IMR-90 (cell line): Measurements from ENCODE around the gene PFKFB2. TPM values are rescaled to one million over a fixed set of nuclear protein-coding genes. Genes with fewer than 3 reads are reported as not detected.
A peak's percentile ranks its signal among the peaks of the same experiment; 100 is the strongest.

Experiments
- ATAC-seq: fragments of 200-7000 bp; cut with Tn5 transposase; 2 replicates; pipeline ENCODE4 v1.9.1; 2020; ENCODE audit warnings: low read depth, mild to moderate bottlenecking, moderate library complexity
- BruUV-seq: library from RNA; stranded (reverse); fragments of 400-500 nt; replicated peaks from 2 replicates; lab custom pipeline; 2021; lab: Mats Ljungman, UMichigan
- CTCF ChIA-PET: fragments of 300-600 bp; formaldehyde crosslinking; extraction: SDS; loops from one replicate; lab custom pipeline; 2021; ENCODE audit warnings: antibody characterized with exemption; lab: Yijun Ruan, JAX
- POLR2A ChIA-PET: fragments of 300-600 bp; sonication (Branson Sonifier 250); formaldehyde crosslinking; loops from one replicate; lab custom pipeline; 2022; ENCODE audit warnings: antibody characterized with exemption; ENCODE audit not compliant: unreplicated experiment; lab: Charles Lee
- DNase-seq: peaks from one replicate; pipeline ENCODE4 v3.0.0; 2013
- H2AFZ ChIP-seq: replicated peaks from 2 replicates; pipeline ENCODE3; 2013; ENCODE audit warnings: low read length, mild to moderate bottlenecking; ENCODE audit not compliant: poor library complexity
- H2AK5ac ChIP-seq: 2 replicates; pipeline ENCODE4 v1.6.1; 2013; ENCODE audit warnings: low read depth, low read length, inconsistent platforms
- H2AK9ac ChIP-seq: replicated peaks from 2 replicates; pipeline ENCODE3; 2013; ENCODE audit warnings: mild to moderate bottlenecking, low read depth, low read length, moderate library complexity; ENCODE audit not compliant: poor library complexity
- H2BK120ac ChIP-seq: 2 replicates; pipeline ENCODE4 v1.6.1; 2013; ENCODE audit warnings: low read depth, low read length, inconsistent platforms
- H2BK15ac ChIP-seq: 3 replicates; pipeline ENCODE4 v1.6.1; 2013; ENCODE audit warnings: low read depth, low read length, inconsistent platforms
- H2BK20ac ChIP-seq: 2 replicates; pipeline ENCODE4 v1.6.1; 2013; ENCODE audit warnings: low read depth, mild to moderate bottlenecking, inconsistent platforms, low read length, moderate library complexity
- H2BK5ac ChIP-seq: 2 replicates; pipeline ENCODE4 v1.6.1; 2013; ENCODE audit warnings: mild to moderate bottlenecking, low read depth, low read length, inconsistent platforms; ENCODE audit not compliant: poor library complexity, severe bottlenecking
- H3K14ac ChIP-seq: replicated peaks from 2 replicates; pipeline ENCODE4 v1.6.1; 2013; ENCODE audit warnings: low read depth, low read length, inconsistent platforms
- H3K18ac ChIP-seq: 2 replicates; pipeline ENCODE4 v1.6.1; 2013; ENCODE audit warnings: low read depth, low read length, control low read depth
- H3K23ac ChIP-seq: 2 replicates; pipeline ENCODE4 v1.6.1; 2013; ENCODE audit warnings: low read depth, low read length, inconsistent platforms
- H3K27ac ChIP-seq: 2 replicates; pipeline ENCODE4 v1.5.1; 2013; ENCODE audit warnings: mild to moderate bottlenecking, control low read depth, low read length; ENCODE audit not compliant: insufficient read depth
- H3K27me3 ChIP-seq: 2 replicates; pipeline ENCODE4 v1.6.1; 2013; ENCODE audit warnings: low read length; ENCODE audit not compliant: control insufficient read depth, insufficient read depth
- H3K36me3 ChIP-seq: 2 replicates; pipeline ENCODE4 v1.6.1; 2013; ENCODE audit warnings: low read length, mixed read lengths; ENCODE audit not compliant: control insufficient read depth, insufficient read depth
- H3K4ac ChIP-seq: 2 replicates; pipeline ENCODE4 v1.6.1; 2013; ENCODE audit warnings: low read depth, low read length, inconsistent platforms
- H3K4me1 ChIP-seq: 2 replicates; pipeline ENCODE4 v1.6.1; 2013; ENCODE audit warnings: low read length, mixed read lengths; ENCODE audit not compliant: control insufficient read depth, insufficient read depth
- H3K4me2 ChIP-seq: 2 replicates; pipeline ENCODE4 v1.6.1; 2013; ENCODE audit warnings: low read depth, mild to moderate bottlenecking, control low read depth, low read length, moderate library complexity
- H3K4me3 ChIP-seq: 2 replicates; pipeline ENCODE4 v1.5.1; 2013; ENCODE audit warnings: low read depth, mild to moderate bottlenecking, control low read depth, low read length, moderate library complexity; ENCODE audit not compliant: insufficient read depth
- H3K56ac ChIP-seq: 2 replicates; pipeline ENCODE4 v1.6.1; 2013; ENCODE audit warnings: low read length, inconsistent platforms; ENCODE audit not compliant: insufficient read depth; ENCODE audit errors: extremely low read depth
- H3K79me1 ChIP-seq, 2 experiments: 2 replicates each; pipeline ENCODE4 v1.6.1; 2013; ENCODE audit warnings: low read length in 2 of 2, inconsistent platforms in 1 of 2, low read depth in 1 of 2
- H3K9ac ChIP-seq: 2 replicates; pipeline ENCODE4 v1.6.1; 2013; ENCODE audit warnings: low read depth, low read length, control low read depth
- H3K9me1 ChIP-seq: 2 replicates; pipeline ENCODE4 v1.6.1; 2013; ENCODE audit warnings: low read length, inconsistent platforms; ENCODE audit not compliant: insufficient read depth
- H3K9me3 ChIP-seq: 2 replicates; pipeline ENCODE4 v1.6.1; 2013; ENCODE audit warnings: low read length; ENCODE audit not compliant: control insufficient read depth, insufficient read depth
- H4K20me1 ChIP-seq: 2 replicates; pipeline ENCODE4 v1.6.1; 2013; ENCODE audit warnings: low read length, inconsistent platforms; ENCODE audit not compliant: insufficient read depth
- H4K5ac ChIP-seq: 2 replicates; pipeline ENCODE4 v1.6.1; 2013; ENCODE audit warnings: mild to moderate bottlenecking, low read depth, low read length, control low read depth
- H4K8ac ChIP-seq, 2 experiments: 2 replicates each; pipeline ENCODE4 v1.6.1; 2013; ENCODE audit warnings: low read depth in 2 of 2, low read length in 2 of 2, control low read depth in 1 of 2, inconsistent platforms in 1 of 2
- H4K91ac ChIP-seq: 2 replicates; pipeline ENCODE4 v1.6.1; 2013; ENCODE audit warnings: low read depth, low read length, inconsistent platforms; ENCODE audit not compliant: insufficient read depth
- CHD1 ChIP-seq: IDR thresholded peaks from 2 replicates; pipeline ENCODE4 v1.6.1; 2012; ENCODE audit warnings: low read depth, low read length, improper control_type of control experiment
- MAFK ChIP-seq: IDR thresholded peaks from 2 replicates; pipeline ENCODE4 v1.6.1; 2012; ENCODE audit warnings: low read depth, low read length, improper control_type of control experiment
- MAZ ChIP-seq: IDR thresholded peaks from 2 replicates; pipeline ENCODE4 v1.6.1; 2012; ENCODE audit warnings: low read depth, mild to moderate bottlenecking, low read length, improper control_type of control experiment, moderate library complexity, borderline replicate concordance
- SMC3 ChIP-seq: fragments of 150-350 bp; IDR thresholded peaks from 2 replicates; pipeline ENCODE4 v1.6.1; 2016; ENCODE audit warnings: low read depth, mild to moderate bottlenecking, antibody characterized with exemption, low read length, moderate library complexity
- WGBS, 2 experiments: methylation state at CpG; one replicate each; pipeline versions ENCODE4 v1.1.5 to v1.1.7; 2013; ENCODE audit warnings: missing lambda C conversion rate in 2 of 2; ENCODE audit not compliant: insufficient read length in 1 of 2; ENCODE audit errors: extremely low coverage in 2 of 2; 5-methylcytosine and 5-hydroxymethylcytosine counted together
- dilution Hi-C: fragments of 300-500 bp; cut with HindIII; formaldehyde crosslinking; loops from one replicate; pipeline ENCODE4 v1.14.3; 2018; ENCODE audit warnings: low sequenced_read_pairs; ENCODE audit not compliant: unreplicated experiment
- in situ Hi-C: fragments of 300-500 bp; cut with MboI; formaldehyde crosslinking; loops from 3 replicates; pipeline ENCODE4 v1.14.3; 2019; ENCODE audit warnings: low sequenced_read_pairs, inconsistent platforms, mixed read lengths
- intact Hi-C: fragments of 100-400 bp; cut with micrococcal nuclease; formaldehyde crosslinking; loops from 2 replicates; pipeline ENCODE4 v1.10.0; 2022
- polyA plus RNA-seq, 3 experiments: library from polyadenylated mRNA; depleted of rRNA; stranded (reverse); fragments of >200 nt; gene quantifications; 2 replicates each; pipeline ENCODE4 v1.2.3, GENCODE V29; 2012; ENCODE audit warnings: low replicate concordance in 1 of 3
- total RNA-seq: library from RNA; depleted of rRNA; stranded (reverse); fragments of >200 nt; gene quantifications from 2 replicates; pipeline ENCODE4 v1.2.3, GENCODE V29; 2012

PFKFB2 gene
- total and polyA plus RNA-seq, 2 of the 4 experiments (the other 2 are of a cell fraction): 0.62 to 1.3 TPM

- Histone ChIP-seq H4K91ac (peak overlapping the region; percentile 30; the same call in 1 of the 2 replicates), H3K4me3 (no peak overlapping the region), H3K79me1 (no peaks in the 10 kb centered on the region), H4K5ac (no peak overlapping the region; the same call in 1 of the 2 replicates), H3K9ac (no peak overlapping the region), H2AK5ac (no peak overlapping the region), H2BK20ac (no peak overlapping the region), H2AFZ (peak overlapping the region; percentile 87), H3K9me1 (peaks cover 13% of the 10 kb centered on the region), H4K8ac (peak overlapping the region; percentile 36 to 72; a peak in 3 of 4 replicates), H3K4me2 (no peak overlapping the region), H2AK9ac (peak overlapping the region; percentile 47), H3K4ac (peak overlapping the region; percentile 36; the same call in 1 of the 2 replicates), H3K9me3 (no peaks in the 10 kb centered on the region), H2BK15ac (no peak overlapping the region), H3K36me3 (no peaks in the 10 kb centered on the region), H3K23ac (0 out of 2 replicates have a peak overlapping the region, but pooled peaks have one; percentile 11), H3K4me1 (peaks cover 6% of the 10 kb centered on the region), H2BK5ac (peak overlapping the region; percentile 52), H3K14ac (no peak overlapping the region; the same call in 1 of the 2 replicates), H2BK120ac (peak overlapping the region; percentile 55; the same call in 1 of the 2 replicates), H3K56ac (no peak overlapping the region), H3K27me3 (peaks cover 5% of the 10 kb centered on the region; the same call in 1 of the 2 replicates), H3K27ac (no peak overlapping the region), H4K20me1 (no peaks in the 10 kb centered on the region), H3K18ac (no peak overlapping the region)
- CTCF ChIA-PET: interaction anchor here (1.3 to 1.5 kb wide), 2 partner anchors 20 to 21 kb away, joined by 3 to 6 read pairs; no protein-coding TSS in a partner anchor
- POLR2A ChIA-PET: no interaction called here
- dilution Hi-C loops: no loop called here
- WGBS, 2 experiments: no CpG with 5 or more reads among the region's 5 CpGs
- in situ Hi-C loops: no loop called here
- no TSS peak for BruUV-seq
- no peak for TF ChIP-seq SMC3
- no peak for TF ChIP-seq MAFK
- TF ChIP-seq MAZ: no peak
- no peak for TF ChIP-seq CHD1
- DNase-seq (peak; percentile 49), ATAC-seq (peak; percentile 65)
- intact Hi-C loops: no loop called here
Observed at GRCh38 chr1:207025146-207025880, 27.8 kb upstream of the PFKFB2 start.
